Measurements from ENCODE around the gene FAM9C. TPM values are rescaled to one million over a fixed set of nuclear protein-coding genes. Genes with fewer than 3 reads are reported as not detected.

The FAM9C gene
- polyA plus RNA-seq, 1 donor from 2014 or later, result not detected

DNA sequence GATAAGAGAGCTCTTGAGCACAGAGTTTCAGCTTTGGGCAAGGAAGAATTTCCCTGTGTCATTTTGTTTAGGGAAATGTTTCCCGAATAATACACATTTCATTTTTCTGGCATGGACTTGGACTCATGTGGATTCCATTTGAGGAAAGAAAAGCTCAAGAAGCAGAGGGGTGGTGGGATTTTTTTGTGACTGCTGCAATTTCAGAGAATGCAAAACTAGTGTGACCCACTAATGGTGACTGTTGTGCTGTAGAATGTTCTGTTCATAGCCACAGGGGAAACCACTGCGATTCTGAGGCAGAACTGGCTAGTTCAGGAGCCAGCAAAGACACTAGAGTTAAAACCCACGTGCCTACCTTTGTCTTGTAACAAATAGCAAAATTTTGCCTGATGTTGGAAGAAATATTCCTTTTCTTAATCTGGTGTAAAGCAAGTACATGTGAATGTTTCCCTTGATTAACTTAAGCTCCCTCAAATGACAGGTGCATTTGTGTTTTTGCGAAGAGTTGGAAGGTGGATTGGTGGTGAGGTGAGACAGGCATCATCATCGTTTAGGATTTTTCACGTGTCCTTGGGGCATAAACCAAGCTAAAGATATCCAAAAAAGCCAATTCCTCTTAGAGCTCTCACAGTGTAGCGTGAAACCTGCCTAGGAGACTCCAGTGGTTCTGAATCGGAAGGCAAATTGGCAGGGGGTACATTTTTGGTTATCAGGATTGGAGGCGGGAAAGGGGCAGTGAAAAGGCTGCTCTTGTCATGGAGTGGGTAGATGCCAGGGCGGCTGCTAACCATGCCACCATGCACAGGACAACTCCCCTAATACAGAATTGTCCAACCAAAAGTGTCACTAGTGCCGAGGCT is 38.0 kb upstream of the FAM9C start:
- Mint-ChIP-seq H3K27ac (peak overlapping the region; percentile 32 to 95 (median 94)), H3K9me3 (peaks cover 0 to 2% (median 2%) of the 10 kb centered on the region in 3 donors), H3K36me3 (no peaks in the 10 kb centered on the region), H3K4me3 (peak overlapping the region in 3 of 4 donors; percentile 10 to 80 (median 70)), H3K27me3 (peaks cover 11% of the 10 kb centered on the region), H3K4me1 (peaks cover 50 to 74% (median 61%) of the 10 kb centered on the region in 3 donors)

DNA sequence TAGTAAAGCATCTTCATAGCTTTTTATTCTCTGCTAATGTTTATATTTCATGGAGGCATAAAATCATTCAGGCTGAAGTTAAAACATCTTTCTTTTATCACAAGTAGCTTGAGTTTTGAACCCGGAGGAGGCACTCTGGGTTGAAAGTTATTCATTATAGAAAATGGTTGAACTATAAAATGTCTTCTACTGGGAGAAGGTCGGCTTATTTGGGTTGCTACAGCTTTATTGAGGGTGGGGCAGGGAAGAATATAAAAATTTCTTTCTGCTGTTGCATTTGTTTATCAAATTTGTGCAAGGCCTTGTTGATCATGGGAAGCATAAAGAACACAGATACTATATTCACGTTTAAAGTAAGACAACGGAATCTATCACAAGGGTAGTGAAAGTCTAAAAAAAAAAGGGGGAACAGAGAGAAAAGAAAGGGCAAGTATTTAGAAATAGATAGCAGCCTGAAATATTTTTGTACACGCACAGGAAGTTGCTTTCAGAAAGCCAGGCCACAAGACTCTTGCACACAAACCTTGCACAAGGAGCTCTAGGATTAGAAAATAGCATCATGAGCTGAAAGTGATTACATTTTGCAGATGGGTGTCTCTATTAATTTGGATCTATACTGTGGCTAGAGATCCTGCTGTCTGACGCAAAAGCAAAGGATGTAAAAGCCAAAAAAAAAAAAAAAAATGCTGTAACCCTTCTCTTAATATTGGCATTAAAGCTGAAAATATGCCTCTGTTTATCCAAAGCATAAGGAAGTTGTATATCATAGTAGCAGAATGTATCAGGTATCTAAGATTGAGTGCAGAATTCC is 37.2 kb upstream of the FAM9C start:
- peak overlapping the region in 3 of 4 donors; percentile 66 to 80 (median 80) for H3K4me3 Mint-ChIP-seq
- peaks cover 0 to 3% (median 2%) of the 10 kb centered on the region in 3 donors for H3K9me3 Mint-ChIP-seq
- peaks cover 6% of the 10 kb centered on the region for H3K27me3 Mint-ChIP-seq
- H3K36me3 Mint-ChIP-seq, result peaks cover 2% of the 10 kb centered on the region
- peaks cover 44 to 72% (median 55%) of the 10 kb centered on the region in 3 donors for H3K4me1 Mint-ChIP-seq
- H3K27ac Mint-ChIP-seq, result peak overlapping the region; percentile 32 to 95 (median 94)

DNA sequence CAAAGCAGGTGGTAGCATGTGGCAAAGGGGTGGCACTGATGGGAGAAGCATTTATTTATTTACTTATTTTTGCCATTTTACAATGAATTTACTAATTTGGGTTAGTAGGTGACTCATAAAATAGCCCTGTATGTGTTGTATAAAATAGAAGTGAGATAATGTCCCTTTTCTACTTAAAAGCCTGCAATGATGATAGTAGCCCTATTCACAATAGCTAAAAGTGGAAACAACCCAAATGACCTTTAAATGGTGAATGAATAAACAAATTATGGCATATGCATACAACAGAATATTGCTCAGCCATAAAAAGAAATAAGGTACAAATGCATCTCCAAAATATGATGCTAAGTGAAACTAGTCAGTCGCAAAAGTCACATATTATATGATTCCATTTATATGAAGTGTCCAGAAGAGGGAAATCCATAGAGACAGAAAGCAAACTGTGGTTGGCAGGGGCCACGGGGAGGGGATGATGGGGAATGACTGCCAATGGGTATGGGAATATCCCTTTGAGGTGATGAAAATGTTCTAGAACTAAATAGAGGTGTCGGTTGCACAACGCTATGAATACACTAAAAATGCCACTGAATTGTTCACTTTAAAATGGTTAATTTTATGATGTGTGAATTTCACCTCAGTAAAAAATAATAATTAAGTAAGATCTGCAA is 35.8 kb upstream of the FAM9C start:
- Mint-ChIP-seq H3K4me3 (peak overlapping the region; percentile 30 to 80 (median 60)), H3K27me3 (peaks cover 6% of the 10 kb centered on the region), H3K9me3 (peaks cover 0 to 4% (median 2%) of the 10 kb centered on the region in 3 donors), H3K36me3 (peaks cover 3% of the 10 kb centered on the region), H3K4me1 (peaks cover 48 to 74% (median 49%) of the 10 kb centered on the region in 3 donors), H3K27ac (peak overlapping the region; percentile 32 to 95 (median 94))

DNA sequence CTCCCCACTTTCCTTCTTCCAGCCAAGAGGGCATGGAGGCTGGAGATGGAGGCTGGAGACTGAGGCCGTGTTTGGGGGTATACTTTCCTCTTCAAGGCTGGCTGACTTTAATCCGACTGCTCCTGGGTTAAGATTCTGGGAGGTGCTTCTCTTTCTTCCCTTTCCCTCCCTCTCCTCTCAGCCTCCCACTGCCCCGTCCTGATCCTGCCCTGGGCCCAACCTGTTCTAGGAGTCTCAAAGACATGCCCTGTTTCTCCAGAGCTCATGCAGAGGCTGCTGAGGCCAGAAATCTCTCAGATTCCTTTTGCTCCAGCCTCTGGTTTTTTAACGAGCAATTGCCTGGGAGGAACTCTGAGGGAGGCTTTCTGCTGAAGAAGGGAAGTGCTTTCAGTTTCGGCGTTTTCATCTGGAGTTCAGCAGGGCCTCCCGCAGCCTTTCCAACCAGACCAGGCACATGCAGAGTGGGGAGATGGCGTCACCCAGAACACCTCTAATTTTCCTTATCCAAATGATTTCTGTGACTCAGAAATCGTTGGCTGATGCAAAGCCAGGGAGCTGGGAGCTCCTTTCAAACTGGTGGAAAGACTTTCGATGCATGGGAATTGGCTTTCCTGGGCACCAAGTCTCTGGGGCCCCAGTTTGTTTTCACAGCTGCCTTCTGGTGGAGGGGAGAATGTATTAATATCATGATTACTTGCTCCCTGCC is 34.5 kb upstream of the FAM9C start:
- peaks cover 51 to 81% (median 54%) of the 10 kb centered on the region in 3 donors for H3K4me1 Mint-ChIP-seq
- H3K9me3 Mint-ChIP-seq, result peaks cover 0 to 4% (median 2%) of the 10 kb centered on the region in 3 donors
- peak overlapping the region; percentile 37 to 94 (median 57) for H3K27ac Mint-ChIP-seq
- H3K27me3 Mint-ChIP-seq, result peaks cover 8% of the 10 kb centered on the region
- H3K4me3 Mint-ChIP-seq, result peak overlapping the region in 3 of 4 donors; percentile 26 to 88 (median 73)
- peaks cover 3% of the 10 kb centered on the region for H3K36me3 Mint-ChIP-seq

DNA sequence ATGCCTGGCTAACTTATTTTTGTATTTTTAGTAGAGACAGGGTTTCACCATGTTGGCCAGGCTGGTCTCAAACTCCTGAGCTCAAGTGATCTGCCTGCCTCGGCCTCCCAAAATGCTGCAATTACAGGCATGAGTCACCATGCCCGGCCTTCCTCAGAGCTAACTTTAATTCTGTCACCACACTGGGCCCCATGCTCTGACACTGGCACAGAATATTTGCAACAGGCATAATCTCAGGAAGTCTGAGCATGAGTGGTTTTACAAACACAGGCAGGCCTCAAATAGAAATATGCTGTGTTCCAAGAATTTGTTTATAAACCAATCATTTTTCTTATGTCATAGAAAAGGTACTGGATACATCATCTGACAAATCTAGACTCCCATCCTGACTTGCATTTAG is 32.7 kb upstream of the FAM9C start:
- Mint-ChIP-seq H3K4me3 (peak overlapping the region in 2 of 4 donors; percentile 40 to 67), H3K36me3 (peaks cover 3% of the 10 kb centered on the region), H3K9me3 (peaks cover 0 to 4% (median 0%) of the 10 kb centered on the region in 3 donors), H3K27me3 (peaks cover 6% of the 10 kb centered on the region), H3K27ac (peak overlapping the region; percentile 69 to 78 (median 75)), H3K4me1 (peaks cover 40 to 66% (median 43%) of the 10 kb centered on the region in 3 donors)

DNA sequence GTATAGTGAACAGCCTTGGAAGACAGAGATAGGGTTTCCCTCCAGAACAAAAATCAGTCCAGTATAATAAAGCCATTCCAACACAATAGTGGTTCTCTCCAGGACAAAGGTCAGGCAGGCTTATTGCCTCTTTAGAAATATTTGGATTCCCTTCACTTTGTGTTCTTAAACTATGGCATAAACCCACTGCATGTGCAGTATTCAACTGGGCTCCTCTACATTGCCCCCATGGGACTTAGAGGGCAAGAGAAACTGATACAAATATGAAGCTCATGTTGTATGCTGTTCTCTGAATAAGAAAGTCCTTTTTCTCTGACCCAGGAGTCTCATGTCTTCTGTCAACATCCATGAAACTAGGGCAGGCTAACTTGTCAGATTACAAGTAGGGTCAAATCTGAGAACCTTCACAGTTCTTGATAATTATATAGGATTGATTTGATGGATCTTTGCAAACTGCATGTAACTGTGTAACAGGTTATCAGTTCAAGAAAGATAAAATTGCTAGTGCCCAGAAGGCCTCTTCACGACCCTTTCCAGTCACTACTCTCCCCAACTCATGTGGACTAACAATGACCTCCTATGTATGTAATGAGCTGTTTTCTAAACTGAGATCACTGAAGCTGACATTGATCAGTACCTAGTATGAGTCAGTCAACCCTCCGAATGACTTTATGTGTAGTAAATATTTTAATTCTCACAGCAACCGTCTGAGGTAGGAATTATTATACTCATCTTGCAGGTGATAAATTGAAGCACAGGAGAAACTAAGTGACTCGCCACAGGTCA is 31.9 kb upstream of the FAM9C start:
- H3K9me3 Mint-ChIP-seq, result peaks cover 0 to 4% (median 0%) of the 10 kb centered on the region in 3 donors
- H3K27ac Mint-ChIP-seq, result peak overlapping the region in 2 of 3 donors; percentile 69 to 92
- H3K4me1 Mint-ChIP-seq, result peaks cover 32 to 58% (median 36%) of the 10 kb centered on the region in 3 donors
- peak overlapping the region in 3 of 4 donors; percentile 16 to 65 (median 54) for H3K4me3 Mint-ChIP-seq
- H3K36me3 Mint-ChIP-seq, result peaks cover 3% of the 10 kb centered on the region
- peaks cover 6% of the 10 kb centered on the region for H3K27me3 Mint-ChIP-seq

DNA sequence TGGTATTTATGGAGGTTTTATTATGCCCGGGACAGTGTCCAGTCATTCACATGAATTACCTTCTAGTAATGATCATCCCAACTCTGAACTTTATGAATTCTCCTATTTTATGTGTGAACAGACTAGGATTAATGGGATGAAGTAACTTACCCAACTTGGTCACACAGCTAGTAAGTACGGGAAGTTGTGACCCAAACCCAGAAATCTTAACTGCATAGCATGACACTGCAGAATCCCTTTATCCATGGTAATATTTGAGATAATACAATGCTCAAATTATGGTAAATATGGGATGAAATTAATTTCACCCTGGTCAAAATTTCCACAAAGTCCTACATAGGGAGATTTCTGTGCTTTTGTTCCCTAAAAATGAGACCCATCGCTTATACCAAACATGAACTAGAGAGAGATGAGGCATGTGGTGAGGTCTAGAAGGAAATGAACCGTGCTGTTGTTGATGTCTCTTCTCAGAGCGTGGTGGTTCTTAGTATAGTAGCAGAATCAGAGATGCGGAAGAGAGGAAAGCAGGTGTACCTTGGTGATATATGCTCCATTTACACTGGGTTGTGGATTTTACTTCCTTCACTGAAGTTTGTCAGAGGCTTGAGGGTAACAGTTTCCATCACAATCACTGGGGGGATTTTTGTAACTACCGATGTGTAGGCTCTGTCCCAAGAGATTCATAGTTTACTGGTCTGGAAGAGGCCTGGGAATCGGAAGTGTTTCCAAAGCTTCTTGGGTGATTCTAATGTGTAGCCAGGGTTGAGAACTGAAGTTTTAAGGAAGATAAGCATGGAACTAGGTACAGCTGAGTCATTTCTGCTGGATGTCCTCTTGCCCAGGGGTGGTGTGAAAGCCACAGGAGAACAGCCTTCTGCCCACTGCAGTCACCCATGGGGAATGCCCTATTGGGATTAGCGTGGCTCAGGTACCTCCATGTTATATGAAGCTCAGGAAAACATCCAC is 30.2 kb upstream of the FAM9C start:
- Mint-ChIP-seq H3K27me3 (peaks cover 8% of the 10 kb centered on the region), H3K4me1 (peaks cover 20 to 42% (median 22%) of the 10 kb centered on the region in 3 donors), H3K36me3 (peaks cover 6% of the 10 kb centered on the region), H3K27ac (peak overlapping the region in 2 of 3 donors; percentile 37 to 85), H3K9me3 (peaks cover 2 to 9% (median 4%) of the 10 kb centered on the region in 3 donors), H3K4me3 (peak overlapping the region; percentile 7 to 70 (median 32))

DNA sequence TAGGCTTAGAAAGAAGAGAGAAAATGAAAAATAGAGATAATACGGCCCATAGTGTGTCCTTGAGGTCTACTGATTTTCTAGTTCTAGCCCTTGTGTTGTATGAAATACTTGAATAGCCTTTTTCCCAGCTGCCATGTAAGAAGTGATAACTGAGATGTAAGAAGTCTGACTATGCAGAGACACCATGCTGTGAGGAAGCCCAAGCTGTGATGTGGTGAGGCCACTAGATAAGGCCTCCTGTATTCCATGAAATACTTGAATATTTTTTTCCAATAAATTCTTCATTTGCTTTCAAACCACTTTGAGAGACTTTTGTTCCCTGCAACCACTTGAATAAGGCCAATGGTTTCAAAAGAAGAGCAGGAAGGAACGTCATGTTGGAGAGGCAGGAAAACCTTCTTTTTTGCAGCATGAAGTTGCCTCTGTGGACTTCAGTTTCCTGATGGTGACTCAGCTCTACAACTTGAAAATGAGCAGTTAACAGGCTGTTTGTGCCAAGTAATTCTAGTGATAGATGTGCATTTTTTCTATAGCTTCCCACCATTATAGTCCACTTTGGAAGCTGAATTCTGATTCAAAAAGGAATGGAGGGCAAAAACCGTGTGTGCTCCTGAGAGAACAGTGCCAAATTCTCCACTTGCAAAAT is 25.5 kb upstream of the FAM9C start:
- no peak overlapping the region for H3K4me3 Mint-ChIP-seq
- peaks cover 3% of the 10 kb centered on the region for H3K36me3 Mint-ChIP-seq
- H3K4me1 Mint-ChIP-seq, result peaks cover 5 to 15% (median 7%) of the 10 kb centered on the region in 3 donors
- H3K27ac Mint-ChIP-seq, result no peak overlapping the region
- peaks cover 9% of the 10 kb centered on the region for H3K27me3 Mint-ChIP-seq
- H3K9me3 Mint-ChIP-seq, result peaks cover 6 to 15% (median 7%) of the 10 kb centered on the region in 3 donors

DNA sequence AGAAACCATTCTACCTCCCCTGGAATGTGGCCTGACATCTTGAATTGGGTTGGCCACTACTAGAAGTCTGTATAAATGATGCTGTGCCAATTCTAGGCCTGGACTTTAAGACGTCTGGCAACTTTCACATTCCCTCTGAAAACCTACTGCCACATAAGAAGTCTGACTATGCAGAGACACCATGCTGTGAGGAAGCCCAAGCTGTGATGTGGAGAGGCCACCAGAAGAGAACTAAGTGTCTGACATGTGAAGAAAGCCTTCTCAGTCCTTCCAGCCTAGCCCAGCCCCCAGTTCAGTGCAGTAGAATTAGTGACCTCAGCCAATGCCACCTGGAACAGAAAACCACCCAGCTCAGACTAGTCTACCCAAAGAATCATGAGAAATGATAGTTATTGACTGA is 24.2 kb upstream of the FAM9C start:
- H3K27me3 Mint-ChIP-seq, result peaks cover 6% of the 10 kb centered on the region
- no peak overlapping the region for H3K27ac Mint-ChIP-seq
- peaks cover 0 to 6% (median 0%) of the 10 kb centered on the region in 3 donors for H3K4me1 Mint-ChIP-seq
- H3K36me3 Mint-ChIP-seq, result peaks cover 3% of the 10 kb centered on the region
- H3K9me3 Mint-ChIP-seq, result peaks cover 6 to 15% (median 7%) of the 10 kb centered on the region in 3 donors
- H3K4me3 Mint-ChIP-seq, result no peak overlapping the region

DNA sequence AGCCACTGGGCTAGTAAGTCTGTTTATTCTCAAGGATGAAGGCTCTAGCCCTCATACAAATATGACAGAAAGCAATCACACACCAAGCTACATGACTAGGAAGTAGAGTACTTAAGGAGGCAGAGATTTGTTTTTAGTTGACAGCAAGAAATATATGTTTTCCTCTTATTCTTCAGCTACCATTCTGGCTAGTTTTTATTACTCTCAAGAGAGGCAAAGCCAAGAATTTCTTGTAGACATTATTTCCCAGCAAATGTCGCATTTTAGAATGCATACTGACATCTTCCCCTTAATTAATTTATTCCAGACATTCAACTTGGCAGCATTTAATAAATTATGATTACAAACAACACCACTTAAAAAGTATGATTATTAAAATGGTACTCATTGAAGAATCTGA is 23.4 kb upstream of the FAM9C start:
- Mint-ChIP-seq H3K36me3 (peaks cover 4% of the 10 kb centered on the region), H3K27me3 (peaks cover 8% of the 10 kb centered on the region), H3K9me3 (peaks cover 8 to 21% (median 11%) of the 10 kb centered on the region in 3 donors), H3K4me1 (peaks cover 0 to 6% (median under 1%) of the 10 kb centered on the region in 3 donors), H3K4me3 (peak overlapping the region in 1 of 4 donors; percentile 22), H3K27ac (no peak overlapping the region)

DNA sequence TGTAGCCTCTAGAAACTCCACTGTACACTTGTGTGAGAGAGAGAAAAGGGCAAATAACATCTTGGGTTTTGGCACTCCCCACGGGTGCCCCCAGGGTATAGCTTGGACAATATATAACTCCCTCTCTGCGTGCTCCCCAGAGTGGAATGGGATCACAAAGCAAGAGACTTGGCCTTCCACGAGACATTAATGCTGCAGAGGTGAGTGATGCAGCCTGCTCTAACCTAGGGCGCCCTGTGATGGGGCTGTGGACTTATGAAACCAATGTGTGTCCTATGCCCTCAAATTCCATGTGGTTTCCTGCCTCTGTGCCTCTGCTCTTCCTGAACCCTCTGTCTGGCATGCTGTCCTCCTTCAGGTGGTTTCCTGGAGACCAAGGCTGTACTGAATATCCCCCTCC is 22.0 kb upstream of the FAM9C start:
- Mint-ChIP-seq H3K27ac (no peak overlapping the region), H3K36me3 (peaks cover 4% of the 10 kb centered on the region), H3K4me1 (peaks cover 0 to 6% (median 1%) of the 10 kb centered on the region in 3 donors), H3K27me3 (peaks cover 8% of the 10 kb centered on the region), H3K9me3 (peaks cover 11 to 26% (median 12%) of the 10 kb centered on the region in 3 donors), H3K4me3 (no peak overlapping the region)

DNA sequence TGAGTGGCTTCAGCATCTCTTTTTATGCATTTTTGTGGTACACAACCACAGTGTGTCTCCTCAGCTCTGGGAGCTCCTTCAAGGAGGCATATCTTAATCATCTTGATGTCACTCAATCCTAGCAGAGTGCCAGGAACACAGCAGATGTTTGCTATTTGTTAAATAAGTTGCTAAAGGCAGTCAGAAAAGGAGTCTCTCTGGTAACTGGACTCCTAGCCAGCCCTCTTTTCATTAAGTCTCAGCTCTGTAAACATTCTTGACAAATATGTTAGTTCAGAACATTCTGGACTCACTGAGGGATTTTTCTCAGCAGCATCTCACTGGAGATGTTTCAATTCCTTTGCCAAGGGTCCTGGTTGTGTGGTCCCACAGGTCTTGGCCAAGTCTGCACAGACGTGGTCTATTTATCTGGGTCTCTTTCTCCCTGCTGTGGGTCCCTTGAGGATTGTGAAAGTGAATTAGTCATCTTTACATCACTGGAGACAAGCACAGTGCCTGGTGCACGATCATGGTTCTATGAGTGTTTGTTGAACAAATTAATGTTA is 20.3 kb upstream of the FAM9C start:
- H3K27ac Mint-ChIP-seq, result no peak overlapping the region
- peak overlapping the region in 2 of 4 donors; percentile 11 to 56 for H3K4me3 Mint-ChIP-seq
- H3K27me3 Mint-ChIP-seq, result peaks cover 6% of the 10 kb centered on the region
- H3K4me1 Mint-ChIP-seq, result peaks cover 1 to 11% (median 8%) of the 10 kb centered on the region in 3 donors
- H3K36me3 Mint-ChIP-seq, result peaks cover 2% of the 10 kb centered on the region
- H3K9me3 Mint-ChIP-seq, result peaks cover 12 to 28% (median 16%) of the 10 kb centered on the region in 3 donors
